ENCODE measurements around the gene SVOPL.
"Not testable (repeated sequence)": the region's sequence is repeated elsewhere in the genome, so short reads cannot be mapped to it uniquely, and the experiment has no call there.

The SVOPL gene

DNA sequence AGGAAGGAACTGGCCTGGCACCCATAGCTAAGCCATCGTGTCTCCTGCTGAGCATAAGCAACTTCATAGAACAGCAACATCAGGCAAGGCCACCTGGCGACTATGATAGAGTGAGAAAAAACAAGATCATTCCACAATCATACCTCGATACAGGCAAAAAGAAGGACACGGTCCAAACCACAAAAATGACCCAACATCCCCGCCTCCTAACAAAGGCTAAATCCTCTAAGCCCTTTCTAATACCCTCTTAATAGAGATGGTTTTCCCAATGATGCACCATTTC, 40.2 kb upstream of the SVOPL start:
- H3K4me3 ChIP-seq (ENCODE audit: low read depth, low read length): no peak overlapping the region
- DNase-seq (ENCODE audit: low read depth): no peak
- TF ChIP-seq, protein P1, sequence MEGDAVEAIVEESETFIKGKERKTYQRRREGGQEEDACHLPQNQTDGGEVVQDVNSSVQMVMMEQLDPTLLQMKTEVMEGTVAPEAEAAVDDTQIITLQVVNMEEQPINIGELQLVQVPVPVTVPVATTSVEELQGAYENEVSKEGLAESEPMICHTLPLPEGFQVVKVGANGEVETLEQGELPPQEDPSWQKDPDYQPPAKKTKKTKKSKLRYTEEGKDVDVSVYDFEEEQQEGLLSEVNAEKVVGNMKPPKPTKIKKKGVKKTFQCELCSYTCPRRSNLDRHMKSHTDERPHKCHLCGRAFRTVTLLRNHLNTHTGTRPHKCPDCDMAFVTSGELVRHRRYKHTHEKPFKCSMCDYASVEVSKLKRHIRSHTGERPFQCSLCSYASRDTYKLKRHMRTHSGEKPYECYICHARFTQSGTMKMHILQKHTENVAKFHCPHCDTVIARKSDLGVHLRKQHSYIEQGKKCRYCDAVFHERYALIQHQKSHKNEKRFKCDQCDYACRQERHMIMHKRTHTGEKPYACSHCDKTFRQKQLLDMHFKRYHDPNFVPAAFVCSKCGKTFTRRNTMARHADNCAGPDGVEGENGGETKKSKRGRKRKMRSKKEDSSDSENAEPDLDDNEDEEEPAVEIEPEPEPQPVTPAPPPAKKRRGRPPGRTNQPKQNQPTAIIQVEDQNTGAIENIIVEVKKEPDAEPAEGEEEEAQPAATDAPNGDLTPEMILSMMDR (IDR thresholded peaks at IDR 0.05; ENCODE audit: control insufficient read depth, extremely low read depth, insufficient read depth): no peak

DNA sequence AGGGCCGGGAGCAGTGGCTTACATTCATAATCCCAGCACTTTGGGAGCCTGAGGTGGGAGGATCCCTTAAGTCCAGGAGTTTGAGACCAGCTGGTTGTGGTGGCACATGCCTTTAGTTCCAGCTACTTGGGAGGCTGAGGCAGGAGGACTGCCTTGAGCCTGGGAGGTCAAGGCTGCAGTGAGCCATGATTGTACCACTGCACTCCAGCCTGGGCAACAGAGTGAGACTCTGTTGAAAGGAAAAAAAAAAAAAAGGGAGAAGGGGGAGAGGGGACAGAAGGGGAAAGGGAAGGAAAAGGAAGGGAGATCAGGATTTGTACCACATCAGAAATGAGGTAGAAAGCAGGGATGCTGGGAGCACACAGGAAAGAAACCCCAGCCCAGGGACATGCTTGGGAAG, 38.7 kb upstream of the SVOPL start:
- H3K4me3 ChIP-seq (ENCODE audit: low read depth, low read length): no peak overlapping the region
- TF ChIP-seq, protein P1 (IDR thresholded peaks at IDR 0.05; ENCODE audit: control insufficient read depth, extremely low read depth, insufficient read depth): no peak
- no peak for DNase-seq (ENCODE audit: low read depth)

DNA sequence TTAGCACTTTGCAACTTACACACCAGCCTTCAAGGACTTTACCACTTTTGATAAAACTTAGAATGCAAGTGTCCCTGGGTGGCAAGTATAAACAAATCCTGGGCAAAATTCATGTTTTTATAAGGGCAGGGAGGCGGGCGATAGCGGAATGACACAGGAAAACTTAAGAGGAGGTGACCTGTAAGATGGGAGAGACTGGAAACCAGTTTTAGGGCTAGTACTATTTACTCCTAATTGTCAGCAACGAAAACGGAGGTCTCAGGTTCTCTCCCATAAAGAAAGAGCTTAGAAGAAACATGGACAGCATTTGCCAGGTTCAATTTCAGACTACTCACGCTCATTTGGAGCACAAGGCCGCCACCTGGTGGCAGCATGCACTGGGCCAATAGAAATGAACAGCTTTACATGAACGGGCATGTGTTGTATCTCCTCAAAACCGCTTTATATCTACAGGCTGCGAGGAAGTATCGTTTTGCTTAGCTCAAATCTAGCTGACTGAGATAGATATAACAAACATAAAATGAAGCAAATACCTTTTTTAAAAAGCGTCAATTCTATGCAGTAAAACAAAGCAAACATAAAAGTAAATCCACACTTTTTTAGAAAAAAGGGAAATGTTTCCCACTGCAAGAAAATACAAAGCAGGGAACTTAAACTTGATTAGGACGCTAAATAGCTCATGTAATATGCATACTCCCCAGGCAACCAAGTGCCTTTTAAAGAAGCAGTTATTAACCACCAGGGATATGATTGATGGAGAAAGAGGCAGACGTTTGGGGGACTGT, 37.6 kb upstream of the SVOPL start:
- H3K4me3 ChIP-seq (ENCODE audit: low read depth, low read length): no peak overlapping the region
- peak; percentile 69 for DNase-seq (ENCODE audit: low read depth)
- TF ChIP-seq, protein P1 (IDR thresholded peaks at IDR 0.05; ENCODE audit: control insufficient read depth, extremely low read depth, insufficient read depth): peak; percentile 99

DNA sequence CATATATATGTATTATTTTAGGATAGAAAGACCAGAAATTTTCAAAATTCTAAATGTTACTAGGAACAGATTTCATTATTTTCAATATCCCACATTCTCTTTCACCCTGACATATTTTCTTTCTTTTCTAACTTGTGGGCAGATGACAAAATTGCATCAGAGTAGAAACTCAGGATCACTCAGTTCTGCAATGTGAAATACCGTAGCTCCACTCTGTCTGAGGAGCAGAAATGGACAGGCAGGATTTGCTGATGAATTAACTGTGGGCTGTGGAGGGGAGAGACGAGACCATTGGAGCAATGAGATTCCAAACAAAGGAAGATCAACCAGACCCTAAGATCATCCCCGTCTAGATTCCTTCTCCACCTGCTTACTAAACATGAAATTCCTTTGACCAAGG, 37.0 kb upstream of the SVOPL start:
- TF ChIP-seq, protein P1 (IDR thresholded peaks at IDR 0.05; ENCODE audit: control insufficient read depth, extremely low read depth, insufficient read depth): no peak
- no peak overlapping the region for H3K4me3 ChIP-seq (ENCODE audit: low read depth, low read length)
- no peak for DNase-seq (ENCODE audit: low read depth)

DNA sequence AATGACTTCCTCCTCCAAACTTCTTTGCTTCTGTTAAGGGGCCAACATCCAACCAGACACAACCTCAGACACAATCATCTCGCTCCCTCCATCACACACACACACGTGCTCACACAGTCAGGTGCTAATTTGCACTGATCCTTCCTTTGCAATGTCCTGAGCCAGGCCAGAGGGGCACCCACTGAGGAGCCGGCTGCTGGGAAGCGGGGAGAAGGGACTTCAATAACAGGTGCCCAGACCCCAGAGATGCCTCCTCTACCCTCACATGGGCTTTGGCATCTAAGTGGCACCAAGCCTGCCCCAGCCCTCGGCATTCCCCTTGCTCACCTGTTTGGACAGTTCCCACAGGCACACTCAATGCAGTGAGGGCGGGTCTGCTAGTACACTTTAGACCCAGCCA, 34.2 kb upstream of the SVOPL start:
- TF ChIP-seq, protein P1 (IDR thresholded peaks at IDR 0.05; ENCODE audit: control insufficient read depth, extremely low read depth, insufficient read depth): no peak
- no peak overlapping the region for H3K4me3 ChIP-seq (ENCODE audit: low read depth, low read length)
- DNase-seq (ENCODE audit: low read depth): no peak

DNA sequence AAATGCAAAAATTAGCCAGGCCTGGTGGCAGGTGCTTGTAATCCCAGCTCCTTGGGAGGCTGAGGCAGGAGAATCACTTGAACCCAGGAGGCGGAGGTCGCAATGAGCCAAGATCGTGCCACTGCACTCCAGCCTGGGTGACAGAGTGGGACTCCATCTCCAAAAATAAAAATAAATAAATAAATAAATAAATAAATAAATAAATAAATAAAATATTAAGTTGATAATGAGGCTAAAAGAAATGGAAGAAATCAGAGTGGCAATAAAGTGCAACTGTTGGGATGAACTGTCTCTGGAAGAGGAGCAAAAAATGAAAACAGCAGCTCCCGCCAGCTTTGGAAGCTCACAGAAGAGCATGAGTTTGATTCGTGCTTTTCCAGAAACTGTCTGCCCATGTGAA, 30.6 kb upstream of the SVOPL start:
- DNase-seq (ENCODE audit: low read depth); H3K4me3 ChIP-seq (ENCODE audit: low read depth, low read length): not testable (repeated sequence)

DNA sequence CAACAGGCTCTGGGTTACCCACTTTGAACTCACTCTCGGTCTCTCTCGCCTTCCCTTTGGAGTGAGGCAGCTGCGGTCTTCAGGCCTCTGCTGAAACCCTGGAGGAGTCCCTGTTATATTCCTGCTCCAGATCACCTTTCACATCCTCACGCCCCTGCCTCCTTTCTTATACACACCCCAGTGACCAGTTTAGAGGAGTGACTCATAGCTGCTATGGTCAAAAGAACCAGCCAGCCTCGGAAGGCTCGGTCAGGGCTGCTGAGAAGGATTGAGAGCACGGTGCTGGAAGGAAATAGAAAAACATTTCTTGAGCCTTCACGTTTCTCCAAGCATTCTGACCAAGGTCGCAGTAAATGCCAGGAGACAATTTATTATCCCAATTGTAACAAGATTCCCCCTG, 28.3 kb upstream of the SVOPL start:
- no peak for DNase-seq (ENCODE audit: low read depth)
- TF ChIP-seq, protein P1 (IDR thresholded peaks at IDR 0.05; ENCODE audit: control insufficient read depth, extremely low read depth, insufficient read depth): no peak
- H3K4me3 ChIP-seq (ENCODE audit: low read depth, low read length): no peak overlapping the region
